ENCODE results near the gene WWTR1. TPM values are rescaled to one million over a fixed set of nuclear protein-coding genes. Genes with fewer than 3 reads are reported as not detected.

WWTR1 gene
- total and polyA plus RNA-seq, 3 donors from 2014 or later = 19.4 to 47.0 (median 46.5) TPM

GRCh38 chr3:149563114-149563513, 94.7 kb downstream of the WWTR1 start:
- no peaks in the 10 kb centered on the region for H3K27me3 ChIP-seq
- H3K9me3 ChIP-seq = no peaks in the 10 kb centered on the region
- intact Hi-C loops (cut with DNase I; ENCODE audit: low total_unique reads) = no loop called here
- DNase-seq = no peak
- 77 to 86% methylated on average over 5 of the region's 5 CpGs for WGBS, 2 donors
- H3K36me3 ChIP-seq (ENCODE audit: low read depth, missing control alignments) = no peaks in the 10 kb centered on the region
- peaks cover 7% of the 10 kb centered on the region for H3K4me1 ChIP-seq
- no peak for TF ChIP-seq POLR2A (IDR thresholded peaks at IDR 0.05)
- TF ChIP-seq CTCF (IDR thresholded peaks at IDR 0.05) = no peak
- H3K27ac ChIP-seq = no peak overlapping the region
- no peak overlapping the region for H3K4me3 ChIP-seq

GRCh38 chr3:149560617-149561016, 97.2 kb downstream of the WWTR1 start:
- no peaks in the 10 kb centered on the region for H3K9me3 ChIP-seq
- no peaks in the 10 kb centered on the region for H3K36me3 ChIP-seq (ENCODE audit: low read depth, missing control alignments)
- intact Hi-C loops (cut with DNase I; ENCODE audit: low total_unique reads) = no loop called here
- no peak overlapping the region for H3K4me3 ChIP-seq
- H3K4me1 ChIP-seq = peaks cover 7% of the 10 kb centered on the region
- no peak for DNase-seq
- no peaks in the 10 kb centered on the region for H3K27me3 ChIP-seq
- WGBS, 2 donors = 83 to 87% methylated on average over 4 of the region's 4 CpGs
- TF ChIP-seq CTCF (IDR thresholded peaks at IDR 0.05) (no peak), POLR2A (IDR thresholded peaks at IDR 0.05) (no peak)
- H3K27ac ChIP-seq = no peak overlapping the region

- intact Hi-C loops (cut with DNase I; ENCODE audit: low total_unique reads) = no loop called here
- peaks cover 14% of the 10 kb centered on the region for H3K4me1 ChIP-seq
- no peaks in the 10 kb centered on the region for H3K36me3 ChIP-seq (ENCODE audit: low read depth, missing control alignments)
- 95 to 98% methylated on average over 3 of the region's 3 CpGs for WGBS, 2 donors
- no peak for DNase-seq
- no peaks in the 10 kb centered on the region for H3K9me3 ChIP-seq
- H3K27ac ChIP-seq = no peak overlapping the region
- H3K27me3 ChIP-seq = no peaks in the 10 kb centered on the region
- H3K4me3 ChIP-seq = no peak overlapping the region
- no peak for TF ChIP-seq CTCF (IDR thresholded peaks at IDR 0.05)
- no peak for TF ChIP-seq POLR2A (IDR thresholded peaks at IDR 0.05)
Measured at GRCh38 chr3:149560001-149560400, 97.8 kb downstream of the WWTR1 start.

GRCh38 chr3:149559525-149559924, 98.3 kb downstream of the WWTR1 start:
- intact Hi-C loops (cut with DNase I; ENCODE audit: low total_unique reads) = no loop called here
- no peak overlapping the region for H3K27ac ChIP-seq
- no peaks in the 10 kb centered on the region for H3K27me3 ChIP-seq
- no peaks in the 10 kb centered on the region for H3K36me3 ChIP-seq (ENCODE audit: low read depth, missing control alignments)
- H3K9me3 ChIP-seq = no peaks in the 10 kb centered on the region
- H3K4me3 ChIP-seq = no peak overlapping the region
- TF ChIP-seq POLR2A (IDR thresholded peaks at IDR 0.05) (no peak), CTCF (IDR thresholded peaks at IDR 0.05) (no peak)
- WGBS, 2 donors = 60 to 65% methylated on average over 1 of the region's 1 CpG
- DNase-seq = no peak
- H3K4me1 ChIP-seq = peaks cover 18% of the 10 kb centered on the region

- Histone ChIP-seq H3K27ac (no peak overlapping the region), H3K9me3 (no peaks in the 10 kb centered on the region), H3K36me3 (ENCODE audit: low read depth, missing control alignments) (no peaks in the 10 kb centered on the region)
Measured at GRCh38 chr3:149555927-149556326, 101.9 kb downstream of the WWTR1 start.

More at GRCh38 chr3:149555927-149556326, 101.9 kb downstream of the WWTR1 start:
- no peak overlapping the region for H3K4me3 ChIP-seq
- DNase-seq = no peak
- WGBS, 2 donors = 57 to 67% methylated on average over 2 of the region's 2 CpGs
- TF ChIP-seq POLR2A (IDR thresholded peaks at IDR 0.05) (no peak), CTCF (IDR thresholded peaks at IDR 0.05) (no peak)
- no peaks in the 10 kb centered on the region for H3K27me3 ChIP-seq
- intact Hi-C loops (cut with DNase I; ENCODE audit: low total_unique reads) = no loop called here
- peaks cover 32% of the 10 kb centered on the region for H3K4me1 ChIP-seq

Measured in testis (tissue), 3 donors.